Sciatic nerve (tissue), 2 donors: ENCODE data around the gene KRTAP12-3. TPM values are rescaled to one million over a fixed set of nuclear protein-coding genes. Genes with fewer than 3 reads are reported as not detected.
"Not testable (repeated sequence)": the region's sequence is repeated elsewhere in the genome, so short reads cannot be mapped to it uniquely, and the experiment has no call there.

ENCODE experiments used
- ATAC-seq: fragments of 200-7000 bp; cut with Tn5 transposase; one replicate; pipeline ENCODE4 v1.9.1; 2020; ENCODE audit warnings: mild to moderate bottlenecking, moderate library complexity
- DNase-seq: peaks from one replicate; pipeline ENCODE4 v3.0.0-alpha.2; 2020; ENCODE audit warnings: low spot score
- intact Hi-C: fragments of 100-400 bp; cut with DNase I; formaldehyde crosslinking; loops from one replicate; pipeline ENCODE4 v1.14.2; 2022
- total RNA-seq: library from RNA; stranded (reverse); fragmentation: NEBNext Ultra II Directional; extraction: Animal tissue kit (Norgen Biotek cat#: 25700); gene quantifications from one replicate; pipeline ENCODE4 v1.2.1, GENCODE V29; 2021
- donor health status: DM: no; HTN: no; CAD: no.
- donor health status: DM: no; HTN: no; CAD: no.

Gene KRTAP12-3
- total RNA-seq, 1 donor from 2014 or later: not detected

- DNase-seq (no peak), ATAC-seq (no peak)
- intact Hi-C loops: no loop called here
Observed at GRCh38 chr21:44671911-44672310, 14.2 kb downstream of the KRTAP12-3 start.

- ATAC-seq (no peak), DNase-seq (peak; percentile 23)
- intact Hi-C loops: no loop called here
Observed at GRCh38 chr21:44677881-44678280, 20.1 kb downstream of the KRTAP12-3 start.

DNA sequence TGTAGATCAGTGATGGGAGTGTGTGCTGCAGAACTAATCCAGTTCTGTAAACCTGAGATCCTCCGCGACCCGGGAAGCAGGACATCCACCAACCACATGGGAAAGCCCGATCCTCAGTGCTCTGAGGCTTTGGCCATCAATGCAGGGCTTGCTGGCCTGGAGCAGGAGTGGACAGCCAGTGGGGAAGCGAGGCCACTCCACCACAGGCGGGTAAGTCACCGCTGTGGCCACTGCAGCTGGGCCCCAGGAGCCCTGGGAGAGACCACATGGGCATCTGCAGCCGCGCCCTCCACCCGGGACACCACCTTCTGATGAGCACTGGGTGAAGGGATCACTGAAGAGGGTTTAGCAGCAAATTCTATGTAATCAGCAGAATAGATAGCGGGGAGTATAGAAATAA is 23.4 kb downstream of the KRTAP12-3 start:
- ATAC-seq (no peak), DNase-seq (peak; percentile 19)
- intact Hi-C loops: no loop called here

DNA sequence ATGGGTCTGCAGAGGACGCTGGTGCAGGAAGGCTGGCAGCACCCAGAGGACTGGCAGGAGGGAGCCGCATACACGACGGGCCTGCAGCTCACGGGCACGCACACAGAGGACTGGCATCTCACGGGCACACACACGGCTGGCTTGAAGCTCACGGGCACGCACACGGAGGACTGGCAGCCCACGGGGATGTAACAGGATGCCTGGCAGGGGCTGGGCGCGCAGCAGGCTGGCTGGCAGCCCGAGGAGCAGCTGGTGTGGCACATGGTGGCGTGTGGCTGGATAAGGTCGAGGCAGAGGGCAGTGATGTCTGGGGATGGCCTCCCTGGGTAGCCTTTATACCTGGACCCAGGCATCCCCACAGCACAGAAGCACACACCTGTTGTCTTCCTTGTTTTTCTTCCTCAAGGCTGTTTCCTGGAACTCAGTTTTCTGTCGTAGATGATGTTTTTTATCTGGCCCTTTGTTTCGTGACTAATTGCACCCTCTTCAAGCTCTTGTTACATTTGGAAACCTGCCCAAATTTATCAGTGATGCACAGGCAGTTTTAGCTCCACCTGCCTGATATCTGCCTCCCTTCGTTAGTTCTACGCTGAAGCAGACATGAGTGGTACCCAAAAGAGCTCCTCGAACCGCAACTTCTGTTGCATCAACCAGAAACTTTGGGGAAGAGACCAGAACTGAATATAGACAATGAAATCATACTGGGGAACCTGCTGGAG is 24.3 kb downstream of the KRTAP12-3 start, which contains the start of gene KRTAP12-1:
Gene KRTAP12-1, minus strand, starts transcription at position 303 of the 719 bp plus-strand sequence. Its CDS starts 40 bp downstream, at position 263.
- DNase-seq (no peak), ATAC-seq (no peak)
- intact Hi-C loops: no loop called here

- no peak for ATAC-seq
- intact Hi-C loops: no loop called here
- peak; percentile 19 for DNase-seq
Observed at GRCh38 chr21:44682580-44683151, 24.9 kb downstream of the KRTAP12-3 start.

DNA sequence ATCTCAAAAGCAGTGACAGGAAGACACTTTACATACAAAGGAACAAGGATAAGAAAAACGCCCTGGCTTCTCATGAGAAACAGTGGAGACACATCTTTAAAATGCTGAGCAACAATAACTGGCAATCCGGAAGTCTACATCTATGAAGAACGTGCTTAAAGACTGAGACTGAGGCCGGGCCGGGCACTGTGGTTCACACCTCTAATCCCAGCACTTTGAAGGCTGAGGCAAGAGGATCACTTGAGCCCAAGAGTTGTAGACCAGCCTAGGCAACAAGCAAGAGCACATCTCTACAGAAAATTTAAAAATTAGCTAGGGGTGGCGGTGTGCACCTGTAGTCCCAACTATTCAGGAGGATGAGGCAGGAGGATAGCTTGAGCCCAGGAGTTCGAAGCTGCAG is 26.3 kb downstream of the KRTAP12-3 start:
- intact Hi-C loops: no loop called here
- peak; percentile 25 for DNase-seq
- ATAC-seq: no peak

DNA sequence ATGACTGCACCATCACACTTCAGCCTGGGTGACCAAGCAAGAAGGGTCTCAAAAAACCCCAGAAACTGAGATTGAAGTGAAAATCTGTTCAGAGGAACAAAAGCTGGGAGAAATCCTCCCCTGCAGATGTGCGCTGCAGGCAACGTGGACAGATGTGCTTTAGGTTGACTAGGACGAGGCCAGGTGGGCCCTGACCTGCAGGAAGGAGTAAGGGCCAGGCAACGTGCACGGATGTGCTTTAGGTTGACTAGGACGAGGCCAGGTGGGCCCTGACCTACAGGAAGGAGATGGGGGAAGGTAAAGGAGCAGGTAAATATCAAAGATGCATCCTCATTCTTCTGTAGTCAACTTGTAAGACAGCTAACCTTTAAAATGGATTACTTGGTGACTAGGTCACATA is 26.8 kb downstream of the KRTAP12-3 start:
- intact Hi-C loops: no loop called here
- ATAC-seq: no peak

DNA sequence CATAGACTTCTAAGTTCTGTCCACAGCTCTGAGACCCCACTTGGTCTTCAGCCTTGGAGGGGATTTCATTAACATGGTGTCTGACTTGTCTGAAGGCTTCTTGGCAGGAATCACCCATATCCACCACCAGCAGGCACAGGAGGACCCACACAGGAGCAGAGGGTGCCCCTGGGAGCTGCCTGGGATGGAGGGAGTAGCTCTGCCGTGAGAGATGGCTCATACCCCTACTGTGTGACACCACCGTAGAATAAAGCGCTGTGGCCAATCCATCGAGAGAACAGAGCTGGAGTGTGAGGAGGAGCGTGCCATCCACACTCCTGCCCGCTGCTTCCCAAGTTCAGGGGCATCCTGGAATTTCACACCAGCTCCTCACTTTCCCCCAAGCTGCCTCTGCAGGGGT is 27.3 kb downstream of the KRTAP12-3 start:
- intact Hi-C loops, ATAC-seq, DNase-seq: not testable (repeated sequence)

More for the DNA sequence above, 26.8 kb downstream of the KRTAP12-3 start:
- DNase-seq: peak; percentile 14

DNA sequence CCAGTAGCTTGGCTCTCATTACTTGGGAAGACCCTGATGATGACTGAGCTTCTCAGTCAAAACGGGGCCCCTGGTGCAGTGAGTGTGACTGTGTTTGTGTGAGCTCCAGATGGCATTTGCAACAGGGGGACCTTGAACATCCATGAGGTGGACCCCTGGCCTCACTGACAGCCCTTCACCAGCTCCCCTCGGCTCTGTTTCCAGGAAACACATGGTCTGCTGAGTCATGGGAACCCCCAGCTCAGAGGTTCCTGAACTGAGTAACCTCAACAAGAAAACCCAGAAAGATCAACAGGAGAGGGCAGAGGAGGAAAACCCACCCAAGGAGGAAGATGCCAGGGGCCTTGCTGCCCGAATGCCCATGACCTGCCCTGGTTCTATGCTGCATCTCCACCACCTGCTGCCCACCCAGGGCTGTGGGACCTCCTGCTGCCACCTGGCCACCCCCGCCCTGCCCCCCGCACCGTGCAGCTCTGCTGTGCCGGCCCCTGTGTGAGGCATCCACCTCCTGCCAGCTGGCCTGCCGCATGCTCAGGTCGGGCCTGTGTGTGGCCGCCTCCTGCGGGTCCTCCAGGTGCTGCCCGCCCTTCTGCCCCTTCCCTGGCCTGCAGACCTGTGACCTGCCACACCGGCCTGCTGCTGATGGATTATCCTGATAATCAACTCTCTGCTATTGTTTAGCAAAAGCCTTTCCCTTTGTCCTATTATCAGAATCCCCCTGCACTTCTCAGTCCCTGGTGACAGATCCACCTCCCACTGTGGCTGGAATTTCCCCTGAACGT is 28.5 kb downstream of the KRTAP12-3 start:
- ATAC-seq: no peak
- intact Hi-C loops: no loop called here
- DNase-seq: peak; percentile 31

GRCh38 chr21:44686843-44687561 is 29.3 kb downstream of the KRTAP12-3 start:
- ATAC-seq: no peak
- intact Hi-C loops: no loop called here
- peak; percentile 36 for DNase-seq

- intact Hi-C loops: no loop called here
- ATAC-seq: no peak
- peak; percentile 34 for DNase-seq
Observed at GRCh38 chr21:44687671-44688070, 29.9 kb downstream of the KRTAP12-3 start.

DNA sequence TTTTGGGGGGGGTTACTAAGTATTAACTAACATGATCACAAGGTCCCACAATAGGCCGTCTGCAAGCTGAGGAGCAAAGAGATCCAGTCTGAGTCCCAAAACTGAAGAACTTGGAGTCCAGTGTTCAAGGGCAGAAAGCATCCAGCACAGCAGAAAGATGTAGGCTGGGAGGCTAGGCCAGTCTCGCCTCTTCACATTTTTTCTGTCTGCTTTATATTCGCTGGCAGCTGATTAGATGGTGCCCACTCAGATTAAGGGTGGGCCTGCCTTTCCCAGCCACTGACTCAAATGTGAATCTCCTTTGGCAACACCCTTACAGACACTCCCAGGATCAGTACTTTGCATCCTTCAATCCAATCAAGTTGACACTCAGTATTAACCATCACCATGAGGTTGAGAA is 32.0 kb downstream of the KRTAP12-3 start:
- intact Hi-C loops, DNase-seq, ATAC-seq: not testable (repeated sequence)

DNA sequence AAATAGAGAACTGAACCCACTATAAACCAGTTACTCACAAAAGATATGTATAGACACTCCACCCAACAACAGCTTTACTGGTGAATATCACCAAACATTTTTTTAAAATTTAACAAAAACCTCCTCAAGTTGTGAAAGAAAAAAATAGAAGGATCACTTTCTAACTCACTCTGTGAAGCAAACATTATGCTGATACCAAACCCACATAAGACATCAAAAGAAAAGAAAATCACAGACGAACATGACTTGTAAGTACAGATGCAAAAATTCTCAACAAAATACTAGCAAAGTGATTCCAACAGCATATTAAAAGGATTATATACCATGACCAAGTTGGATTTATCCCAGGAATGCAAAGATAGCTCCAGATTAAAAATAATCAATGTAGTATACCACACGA is 34.0 kb downstream of the KRTAP12-3 start:
- DNase-seq (no peak), ATAC-seq (no peak)
- intact Hi-C loops: no loop called here

DNA sequence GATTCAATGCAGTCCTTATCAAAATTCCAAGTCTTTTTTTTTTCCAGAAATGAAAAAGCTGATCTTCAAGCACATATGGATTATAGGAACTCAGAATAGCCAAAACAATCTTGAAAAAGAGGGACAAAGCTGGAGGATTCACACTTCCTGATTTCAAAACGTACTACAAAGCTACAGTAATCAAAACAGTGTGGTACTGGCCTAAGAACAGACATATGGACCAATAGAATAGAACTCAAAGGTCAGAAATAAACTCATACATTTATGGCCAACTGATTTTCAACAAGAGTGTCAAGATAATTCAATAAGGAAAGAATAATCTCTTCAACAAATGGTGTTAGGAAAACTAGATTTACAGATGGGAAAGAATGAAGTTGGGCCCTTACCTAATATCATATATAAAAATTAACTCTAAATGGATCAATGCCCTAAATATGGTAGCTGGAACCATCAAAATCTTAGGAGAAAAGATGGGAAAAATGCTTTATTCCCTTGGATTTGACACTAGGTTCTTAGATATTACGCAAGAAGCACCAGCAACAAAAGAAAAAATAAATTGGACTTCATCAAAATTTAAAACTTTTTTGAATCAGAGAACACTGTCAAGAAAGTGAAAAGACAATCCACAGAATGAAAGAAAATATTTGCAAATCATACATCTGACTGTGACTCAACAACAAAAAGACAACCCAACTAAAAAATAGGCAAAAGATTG is 35.2 kb downstream of the KRTAP12-3 start:
- DNase-seq (no peak), ATAC-seq (no peak)
- intact Hi-C loops: no loop called here

DNA sequence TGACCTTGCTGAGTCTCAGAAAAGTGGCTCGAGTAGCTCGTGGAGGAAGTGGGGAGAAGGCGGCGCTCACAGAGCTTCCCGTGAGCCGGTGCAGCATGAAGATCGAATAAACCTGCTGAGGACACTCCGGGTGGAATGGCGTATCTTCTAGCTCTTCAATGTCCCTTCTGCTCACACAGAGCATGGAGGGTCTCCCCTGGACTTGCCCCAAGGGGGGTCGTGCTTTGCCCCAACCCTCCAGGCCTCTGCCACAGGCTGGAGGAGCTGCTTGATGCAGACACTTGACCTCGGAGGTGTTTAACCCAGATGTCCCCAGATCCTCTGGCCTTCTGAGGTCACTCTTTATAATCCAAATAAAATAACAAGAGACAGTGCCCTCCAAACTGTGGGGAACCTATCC is 37.0 kb downstream of the KRTAP12-3 start:
- intact Hi-C loops: no loop called here
- DNase-seq (peak; percentile 25), ATAC-seq (no peak)

GRCh38 chr21:44695184-44695583 is 37.5 kb downstream of the KRTAP12-3 start:
- no peak for ATAC-seq
- DNase-seq: peak; percentile 17

DNA sequence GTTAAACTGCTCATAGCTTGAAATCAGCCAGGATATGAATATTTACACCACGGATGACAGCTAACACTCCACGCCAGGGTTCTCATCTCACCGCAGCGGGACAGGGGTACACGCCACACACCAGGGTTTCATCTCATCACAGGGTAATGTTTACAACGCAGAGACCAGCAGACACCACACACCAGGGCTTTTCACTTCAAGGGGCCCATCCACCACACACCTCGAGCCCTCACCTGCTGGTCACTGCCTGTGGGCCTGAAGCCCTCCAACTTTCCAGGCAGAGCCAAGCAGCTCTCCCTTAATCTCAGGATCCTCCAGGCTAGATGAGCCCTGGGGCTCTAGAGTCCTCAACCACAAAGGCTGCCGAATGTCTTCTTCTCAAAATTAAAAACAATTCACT is 37.9 kb downstream of the KRTAP12-3 start:
- DNase-seq (no peak), ATAC-seq (no peak)
- intact Hi-C loops: no loop called here

More at GRCh38 chr21:44695184-44695583, 37.5 kb downstream of the KRTAP12-3 start:
- intact Hi-C loops: no loop called here

DNA sequence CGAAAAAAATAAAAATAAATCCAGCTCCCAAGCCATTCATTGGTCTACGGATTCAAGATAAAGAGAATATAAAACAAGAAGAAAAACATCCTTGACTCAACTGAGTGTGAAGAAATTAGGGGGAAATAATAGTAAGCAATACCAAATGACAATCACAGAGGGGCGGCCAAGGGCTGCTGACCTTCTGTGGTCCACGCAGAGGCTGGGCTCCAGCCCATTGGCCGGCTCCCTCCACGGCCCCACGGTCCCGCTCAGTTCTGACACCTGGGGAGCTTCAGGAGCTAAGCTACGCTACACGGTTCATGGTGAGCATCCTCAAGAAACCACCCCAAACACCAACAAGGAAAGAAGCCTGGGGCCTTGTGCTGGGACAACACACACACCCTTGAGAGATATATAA is 38.8 kb downstream of the KRTAP12-3 start:
- ATAC-seq (no peak), DNase-seq (peak; percentile 33)
- intact Hi-C loops: no loop called here
